Left renal pelvis (tissue), 4 donors: Measurements from ENCODE around the gene FOXA3. TPM values are rescaled to one million over a fixed set of nuclear protein-coding genes. Genes with fewer than 3 reads are reported as not detected.

ENCODE experiments used
- DNase-seq, 4 donors: peaks; one replicate each; pipeline ENCODE4 v3.0.0-alpha.2; 2013; ENCODE audit warnings: low read depth in 4 of 4, low spot score in 3 of 4
- polyA plus RNA-seq, 4 donors: library from polyadenylated mRNA; unstranded; fragments of 120-200 nt; gene quantifications; one replicate each; pipeline ENCODE4 v1.2.1, GENCODE V29; 2013; ENCODE audit not compliant: insufficient read length in 4 of 4

The FOXA3 gene
- polyA plus RNA-seq, 4 donors: 0.11 to 0.76 (median 0.31) TPM

DNA sequence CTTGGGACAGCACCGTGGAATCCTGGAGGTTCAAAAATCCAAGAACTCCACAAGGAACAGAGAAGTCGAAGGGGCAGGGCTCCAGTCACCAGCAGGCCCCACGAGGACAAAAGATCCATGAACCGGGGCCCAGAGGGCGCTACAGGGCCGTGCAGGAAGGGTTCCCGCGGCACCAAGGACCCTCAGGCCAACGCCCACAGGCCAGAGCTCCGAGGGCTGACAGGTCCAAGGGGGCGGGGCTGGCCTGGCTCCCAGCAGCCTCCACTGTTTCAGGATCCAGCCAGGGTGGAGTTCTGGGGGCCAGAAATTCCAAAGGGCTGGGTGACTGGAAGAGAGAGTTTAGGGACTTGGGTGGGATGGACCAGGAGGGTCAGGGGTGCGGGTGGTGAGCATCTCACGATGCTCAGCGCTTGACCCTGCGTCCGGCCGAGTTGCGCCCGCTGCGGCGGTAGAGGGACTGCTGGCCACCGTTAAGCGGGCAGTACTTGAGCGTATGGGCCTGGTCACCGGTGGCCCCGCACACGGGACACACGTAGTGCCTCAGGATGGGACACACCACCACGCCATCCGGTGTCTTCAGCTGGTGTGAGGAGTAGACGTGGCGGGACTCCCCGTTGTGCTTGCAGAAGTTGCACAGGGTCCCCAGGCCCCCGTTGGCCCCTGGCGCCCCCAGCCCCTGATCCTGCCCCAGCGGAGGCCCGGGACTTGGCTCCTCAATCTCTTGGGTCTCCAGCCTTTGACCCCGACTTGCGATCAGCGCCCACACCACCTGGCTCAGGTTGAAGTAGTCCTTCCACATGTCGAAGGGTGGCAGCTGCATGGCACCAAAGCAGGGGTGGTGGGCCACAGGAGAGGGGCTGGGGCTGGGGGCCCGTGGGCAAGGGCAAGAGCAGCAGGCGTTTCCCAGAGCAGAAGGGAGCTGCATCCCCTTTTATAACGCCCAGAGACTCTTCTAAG, 50.0 kb downstream of the FOXA3 start, which contains the start of gene NANOS2:
Gene NANOS2 (minus strand): TSS at position 905 of the 957 bp plus-strand sequence. CDS start 85 bp downstream, at position 820.
- DNase-seq: no peak

DNA sequence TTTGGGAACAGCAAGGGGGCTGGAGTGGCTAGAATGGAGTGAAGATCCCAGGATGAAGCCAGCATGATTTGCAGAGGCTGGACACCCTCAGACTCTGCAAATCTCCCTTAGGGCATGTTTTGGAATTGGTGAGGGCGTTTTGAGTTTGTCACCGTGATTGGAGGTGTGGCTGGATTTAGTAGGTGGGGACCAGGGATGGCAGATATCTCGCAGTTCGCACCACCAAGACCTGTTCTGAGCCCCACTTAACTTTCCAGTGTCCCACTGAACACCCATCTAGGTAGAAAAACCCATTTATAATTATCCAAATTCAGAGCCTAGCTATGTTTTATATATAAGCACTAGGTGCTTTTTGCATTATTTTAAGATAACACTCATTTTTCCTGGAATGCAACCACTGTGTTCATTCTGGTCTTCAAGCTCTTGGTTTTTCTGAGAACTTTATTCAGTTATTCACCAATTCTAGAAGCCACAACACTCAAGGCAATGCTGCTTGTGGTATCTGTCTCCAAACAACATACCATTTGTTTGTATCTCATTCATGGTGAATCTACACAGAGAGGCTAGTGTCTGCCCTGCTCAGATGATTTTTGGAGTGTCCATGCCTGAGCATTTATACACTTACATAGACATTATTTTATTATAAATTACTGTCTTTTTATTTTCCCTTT, 53.4 kb downstream of the FOXA3 start:
- no peak for DNase-seq

DNA sequence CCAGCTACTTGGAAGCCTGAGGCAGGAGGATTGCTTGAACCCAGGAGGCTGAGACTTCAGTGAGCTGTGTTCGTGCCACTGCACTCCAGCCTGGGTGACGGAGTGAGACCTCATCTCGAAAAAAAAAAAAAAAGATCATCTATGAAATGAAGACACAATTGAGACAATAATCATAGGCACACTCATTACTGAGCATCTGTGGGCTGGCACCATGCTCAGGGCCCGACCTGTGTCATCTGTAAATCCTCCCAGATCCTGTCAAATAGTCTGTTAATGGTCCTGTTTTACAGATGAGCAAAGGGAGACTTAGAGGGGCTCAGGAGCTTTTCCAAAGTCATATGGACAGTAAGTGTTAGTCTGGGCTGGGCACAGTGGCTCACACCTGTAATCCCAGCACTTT, 54.6 kb downstream of the FOXA3 start:
- DNase-seq: no peak

GRCh38 chr19:45919678-45920077, 55.6 kb downstream of the FOXA3 start:
- DNase-seq: no peak

GRCh38 chr19:45920458-45920857, 56.3 kb downstream of the FOXA3 start:
- DNase-seq: no peak

DNA sequence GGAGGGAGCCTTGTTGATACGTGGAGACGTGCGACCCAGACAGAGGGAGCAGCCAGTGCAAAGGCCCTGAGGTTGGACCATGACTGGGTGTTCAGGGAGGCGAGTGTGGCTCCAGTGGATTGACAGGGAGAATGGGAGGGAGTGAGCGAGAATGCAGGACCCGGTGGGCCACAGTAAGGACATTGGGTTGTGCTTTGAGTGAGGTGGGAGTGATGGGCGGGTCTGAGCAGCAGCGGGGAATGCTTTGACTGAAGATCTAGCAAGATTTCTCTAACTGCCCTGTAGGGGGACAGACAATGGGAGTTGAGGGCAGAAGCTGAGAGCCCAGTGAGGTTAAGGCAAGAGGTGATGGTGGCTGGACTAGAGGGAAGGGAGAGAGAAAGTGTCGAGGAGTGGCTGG, 58.2 kb downstream of the FOXA3 start:
- DNase-seq: no peak

Other genes with a start within 250 kb of the FOXA3 start
- gene EML2, start 224.9 kb upstream of the FOXA3 start, polyA plus RNA-seq: 10 to 100 TPM; 13.8 to 29.3 (median 19.0) TPM
- 1 to 10 TPM in 1 of 4 donors, under 1 TPM in 3; 0.33 to 1.2 (median 0.56) TPM for gene GIPR, start 196.1 kb upstream of the FOXA3 start, polyA plus RNA-seq
- gene SNRPD2, start 172.4 kb upstream of the FOXA3 start, polyA plus RNA-seq: 100 to 1,000 TPM; 276 to 346 (median 299) TPM
- 10 to 100 TPM in 1 of 4 donors, 1 to 10 TPM in 3; 4.6 to 12.1 (median 8.0) TPM for gene QPCTL, start 171.7 kb upstream of the FOXA3 start, polyA plus RNA-seq
- 10 to 100 TPM; 12.4 to 23.2 (median 13.2) TPM for gene FBXO46, start 133.4 kb upstream of the FOXA3 start, polyA plus RNA-seq
- not detected for gene MEIOSIN, start 130.9 kb upstream of the FOXA3 start, polyA plus RNA-seq
- gene SIX5, start 95.1 kb upstream of the FOXA3 start, polyA plus RNA-seq: 10 to 100 TPM; 15.9 to 32.4 (median 25.9) TPM
- gene DMPK, start 81.8 kb upstream of the FOXA3 start, polyA plus RNA-seq: 10 to 100 TPM; 32.8 to 69.8 (median 48.1) TPM
- 10 to 100 TPM; 25.4 to 47.1 (median 33.7) TPM for gene DMWD, start 71.5 kb upstream of the FOXA3 start, polyA plus RNA-seq
- not detected for gene RSPH6A, start 49.0 kb upstream of the FOXA3 start, polyA plus RNA-seq
- gene SYMPK, start 1.2 kb upstream of the FOXA3 start, polyA plus RNA-seq: 10 to 100 TPM; 43.0 to 81.4 (median 55.5) TPM
- 10 to 100 TPM; 16.4 to 28.2 (median 18.8) TPM for gene IRF2BP1, start 21.8 kb downstream of the FOXA3 start, polyA plus RNA-seq
- gene MYPOP, start 38.3 kb downstream of the FOXA3 start, polyA plus RNA-seq: 1 to 10 TPM; 3.5 to 7.6 (median 4.3) TPM
- gene NANOS2, start 50.5 kb downstream of the FOXA3 start, polyA plus RNA-seq: not detected
- 1 to 10 TPM; 2.8 to 4.8 (median 3.8) TPM for gene NOVA2, start 109.5 kb downstream of the FOXA3 start, polyA plus RNA-seq
- gene CCDC61, start 131.1 kb downstream of the FOXA3 start, polyA plus RNA-seq: 10 to 100 TPM in 3 of 4 donors, 1 to 10 TPM in 1; 9.5 to 16.0 (median 11.4) TPM
- 1 to 10 TPM in 1 of 4 donors, under 1 TPM in 1, not detected in 2; 0.44 to 1.3 TPM for gene PGLYRP1, start 158.7 kb downstream of the FOXA3 start, polyA plus RNA-seq
- gene IGFL4, start 176.7 kb downstream of the FOXA3 start, polyA plus RNA-seq: 1 to 10 TPM in 1 of 4 donors, under 1 TPM in 3; 0.16 to 1.1 (median 0.48) TPM